ACC112 (cell line): ENCODE results near the gene WDR83.

Experiments used
- H2AFZ ChIP-seq: fragments of 200-600 bp; sonication (generic); one replicate; pipeline ENCODE4 v1.6.0; 2017; ENCODE audit warnings: antibody characterized with exemption, low read length; ENCODE audit not compliant: unreplicated experiment
- H3K27ac ChIP-seq: fragments of 200-600 bp; sonication (generic); 2 replicates; pipeline ENCODE4 v1.5.1; 2014; ENCODE audit warnings: low read depth, mild to moderate bottlenecking, antibody characterized with exemption, low read length, moderate library complexity
- H3K27me3 ChIP-seq: fragments of 200-600 bp; sonication (generic); 2 replicates; pipeline ENCODE4 v1.6.1; 2014; ENCODE audit warnings: mild to moderate bottlenecking, antibody characterized with exemption, low read length, moderate library complexity, mixed read lengths; ENCODE audit not compliant: insufficient read depth
- H3K36me3 ChIP-seq: fragments of 200-600 bp; sonication (generic); 2 replicates; pipeline ENCODE4 v1.6.1; 2016; ENCODE audit warnings: mild to moderate bottlenecking, antibody characterized with exemption, low read length, moderate library complexity, mixed read lengths; ENCODE audit not compliant: insufficient read depth
- H3K4me1 ChIP-seq: fragments of 200-600 bp; sonication (generic); one replicate; pipeline ENCODE4 v1.6.1; 2016; ENCODE audit warnings: low read length, mixed read lengths; ENCODE audit not compliant: insufficient read depth, unreplicated experiment, control insufficient read depth
- H3K4me3 ChIP-seq: fragments of 200-600 bp; sonication (generic); 2 replicates; pipeline ENCODE4 v1.5.1; 2014; ENCODE audit warnings: mild to moderate bottlenecking, low read depth, low read length
- H3K79me2 ChIP-seq: fragments of 200-600 bp; sonication (generic); one replicate; pipeline ENCODE4 v1.6.0; 2016; ENCODE audit warnings: low read length; ENCODE audit not compliant: control insufficient read depth, unreplicated experiment, insufficient read depth

WDR83 gene

DNA sequence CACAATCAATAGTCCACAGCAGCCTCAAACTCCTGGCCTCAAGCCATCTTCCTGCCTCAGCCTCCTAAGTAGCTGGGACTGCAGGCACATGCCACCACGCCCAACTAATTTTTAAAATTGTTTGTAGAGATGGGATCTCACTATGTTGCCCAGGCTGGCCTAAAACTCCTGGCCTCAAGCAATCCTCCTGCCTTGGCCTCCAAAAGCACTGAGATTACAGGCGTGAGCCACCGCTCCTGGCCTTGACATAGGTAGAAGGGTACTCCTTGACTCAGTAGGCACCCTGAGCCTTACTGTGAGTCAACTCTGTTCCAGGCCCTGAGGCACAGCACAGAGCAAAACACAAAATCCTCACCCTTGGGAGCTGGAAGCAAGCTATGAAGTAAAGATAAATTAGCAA lies 49.3 kb downstream of the WDR83 start:
- Histone ChIP-seq H3K4me3 (no peak overlapping the region), H3K36me3 (no peaks in the 10 kb centered on the region), H3K79me2 (peaks cover 54% of the 10 kb centered on the region), H3K4me1 (peaks cover 14% of the 10 kb centered on the region), H2AFZ (no peak overlapping the region), H3K27me3 (no peaks in the 10 kb centered on the region), H3K27ac (no peak overlapping the region)

GRCh38 chr19:12720296-12720695 lies 53.7 kb downstream of the WDR83 start:
- Histone ChIP-seq H3K4me3 (peak overlapping the region; percentile 98), H3K36me3 (no peaks in the 10 kb centered on the region), H3K79me2 (peaks cover 66% of the 10 kb centered on the region), H3K27ac (0 out of 2 replicates have a peak overlapping the region, but pooled peaks have one; percentile 90), H2AFZ (no peak overlapping the region), H3K4me1 (peaks cover 14% of the 10 kb centered on the region), H3K27me3 (no peaks in the 10 kb centered on the region)

DNA sequence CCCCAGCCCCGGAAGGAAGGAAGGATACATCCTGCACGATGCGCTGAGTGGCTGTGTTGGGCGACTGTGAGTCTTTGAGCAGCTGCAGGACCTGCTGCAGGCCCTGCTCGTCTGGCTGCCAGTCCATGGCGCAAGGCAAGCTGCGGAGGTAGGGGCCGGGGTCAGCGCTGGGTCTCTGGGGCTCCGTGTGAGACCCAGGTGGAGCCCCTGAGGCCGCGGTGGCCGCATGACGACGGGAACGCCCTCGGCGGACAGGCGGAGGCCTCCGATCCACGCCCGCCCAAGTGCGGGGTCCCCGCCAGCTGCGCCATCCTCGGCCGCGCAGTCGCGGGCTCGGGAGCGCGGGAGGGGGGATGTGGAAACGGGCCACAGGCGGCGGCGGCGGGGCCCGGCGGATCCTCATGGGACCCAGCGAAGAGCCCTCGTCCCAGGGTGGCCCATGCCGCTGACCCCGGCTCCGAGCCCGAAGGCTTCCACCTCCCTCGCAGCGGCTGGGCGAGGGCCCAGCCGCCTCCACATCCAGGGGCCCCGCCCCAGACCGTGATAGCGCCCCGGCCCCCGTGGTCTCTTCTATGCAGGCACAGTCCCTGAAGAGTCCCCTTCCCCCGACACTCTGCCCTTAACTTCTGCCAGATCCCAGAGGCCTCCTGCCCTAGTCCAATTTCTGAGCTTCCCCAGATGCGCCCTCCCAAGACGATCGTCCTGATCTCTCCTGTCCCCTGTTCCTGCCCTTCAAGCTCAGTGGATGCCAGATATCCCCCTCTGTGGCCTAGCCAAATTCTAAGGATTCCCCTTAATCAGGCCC lies 54.4 kb downstream of the WDR83 start:
- Histone ChIP-seq H2AFZ (no peak overlapping the region), H3K36me3 (no peaks in the 10 kb centered on the region), H3K27me3 (no peaks in the 10 kb centered on the region), H3K27ac (peak overlapping the region; percentile 90), H3K79me2 (peaks cover 59% of the 10 kb centered on the region), H3K4me3 (peak overlapping the region; percentile 98), H3K4me1 (peaks cover 14% of the 10 kb centered on the region)

GRCh38 chr19:12721656-12722565 lies 55.3 kb downstream of the WDR83 start:
- peaks cover 14% of the 10 kb centered on the region for H3K4me1 ChIP-seq
- no peaks in the 10 kb centered on the region for H3K36me3 ChIP-seq
- H3K27ac ChIP-seq, result peak overlapping the region; percentile 90
- H2AFZ ChIP-seq, result peak overlapping the region; percentile 6
- peak overlapping the region; percentile 98 for H3K4me3 ChIP-seq
- H3K79me2 ChIP-seq, result peaks cover 53% of the 10 kb centered on the region
- H3K27me3 ChIP-seq, result no peaks in the 10 kb centered on the region

- Histone ChIP-seq H3K27me3 (no peaks in the 10 kb centered on the region), H3K36me3 (no peaks in the 10 kb centered on the region), H3K4me3 (peak overlapping the region; percentile 98), H2AFZ (peak overlapping the region; percentile 61), H3K79me2 (peaks cover 48% of the 10 kb centered on the region), H3K4me1 (peaks cover 14% of the 10 kb centered on the region), H3K27ac (peak overlapping the region; percentile 90)
Measured at GRCh38 chr19:12722566-12723380, 56.2 kb downstream of the WDR83 start.

DNA sequence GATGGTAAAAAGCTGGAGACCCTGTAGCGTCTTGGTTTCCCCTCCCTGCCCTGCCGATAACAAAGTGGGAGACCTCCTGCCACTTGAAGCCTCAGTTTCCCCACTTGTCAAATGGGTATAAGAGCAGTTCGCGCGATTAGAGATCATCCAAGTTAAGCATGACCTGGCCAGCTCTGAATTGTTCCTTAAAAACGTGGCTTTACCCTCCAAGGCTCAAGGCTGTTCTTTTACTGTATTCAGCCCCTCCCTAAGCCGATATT lies 56.7 kb downstream of the WDR83 start:
- no peaks in the 10 kb centered on the region for H3K36me3 ChIP-seq
- H2AFZ ChIP-seq, result peak overlapping the region; percentile 80
- H3K27me3 ChIP-seq, result no peaks in the 10 kb centered on the region
- H3K27ac ChIP-seq, result peak overlapping the region; percentile 69
- H3K79me2 ChIP-seq, result peaks cover 44% of the 10 kb centered on the region
- H3K4me3 ChIP-seq, result peak overlapping the region; percentile 98
- H3K4me1 ChIP-seq, result peaks cover 13% of the 10 kb centered on the region

GRCh38 chr19:12723641-12724426 lies 57.2 kb downstream of the WDR83 start, which contains the start of gene TNPO2:
Gene TNPO2, minus strand, starts transcription at chr19:12723932. Its CDS starts 2,955 bp downstream, at chr19:12720977.
- no peaks in the 10 kb centered on the region for H3K27me3 ChIP-seq
- peak within 1 kb of the TSS; percentile 98 for H3K4me3 ChIP-seq
- H3K4me1 ChIP-seq, result peaks cover 7% of the 10 kb centered on the region
- peaks cover 39% of the 10 kb centered on the region for H3K79me2 ChIP-seq
- peak within 1 kb of the TSS; percentile 80 for H2AFZ ChIP-seq
- H3K36me3 ChIP-seq, result no peaks in the 10 kb centered on the region
- peak within 1 kb of the TSS; percentile 69 for H3K27ac ChIP-seq
